GM10266 (cell line): Measurements from ENCODE around the gene CTDSPL.

Experiments used
- DNase-seq: peaks from one replicate; pipeline ENCODE4 v3.0.0; 2012; ENCODE audit errors: extremely low spot score
- TF ChIP-seq, protein P1 (sequence below): IDR thresholded peaks from 2 replicates; pipeline ENCODE4 v1.5.1; 2012; ENCODE audit warnings: mild to moderate bottlenecking, low read depth; ENCODE audit not compliant: control insufficient read depth, insufficient read depth; ENCODE audit errors: missing control alignments

CTDSPL gene

GRCh38 chr3:38002291-38002876, 140.7 kb downstream of the CTDSPL start:
- TF ChIP-seq, protein P1, sequence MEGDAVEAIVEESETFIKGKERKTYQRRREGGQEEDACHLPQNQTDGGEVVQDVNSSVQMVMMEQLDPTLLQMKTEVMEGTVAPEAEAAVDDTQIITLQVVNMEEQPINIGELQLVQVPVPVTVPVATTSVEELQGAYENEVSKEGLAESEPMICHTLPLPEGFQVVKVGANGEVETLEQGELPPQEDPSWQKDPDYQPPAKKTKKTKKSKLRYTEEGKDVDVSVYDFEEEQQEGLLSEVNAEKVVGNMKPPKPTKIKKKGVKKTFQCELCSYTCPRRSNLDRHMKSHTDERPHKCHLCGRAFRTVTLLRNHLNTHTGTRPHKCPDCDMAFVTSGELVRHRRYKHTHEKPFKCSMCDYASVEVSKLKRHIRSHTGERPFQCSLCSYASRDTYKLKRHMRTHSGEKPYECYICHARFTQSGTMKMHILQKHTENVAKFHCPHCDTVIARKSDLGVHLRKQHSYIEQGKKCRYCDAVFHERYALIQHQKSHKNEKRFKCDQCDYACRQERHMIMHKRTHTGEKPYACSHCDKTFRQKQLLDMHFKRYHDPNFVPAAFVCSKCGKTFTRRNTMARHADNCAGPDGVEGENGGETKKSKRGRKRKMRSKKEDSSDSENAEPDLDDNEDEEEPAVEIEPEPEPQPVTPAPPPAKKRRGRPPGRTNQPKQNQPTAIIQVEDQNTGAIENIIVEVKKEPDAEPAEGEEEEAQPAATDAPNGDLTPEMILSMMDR = no peak
- DNase-seq = no peak

DNA sequence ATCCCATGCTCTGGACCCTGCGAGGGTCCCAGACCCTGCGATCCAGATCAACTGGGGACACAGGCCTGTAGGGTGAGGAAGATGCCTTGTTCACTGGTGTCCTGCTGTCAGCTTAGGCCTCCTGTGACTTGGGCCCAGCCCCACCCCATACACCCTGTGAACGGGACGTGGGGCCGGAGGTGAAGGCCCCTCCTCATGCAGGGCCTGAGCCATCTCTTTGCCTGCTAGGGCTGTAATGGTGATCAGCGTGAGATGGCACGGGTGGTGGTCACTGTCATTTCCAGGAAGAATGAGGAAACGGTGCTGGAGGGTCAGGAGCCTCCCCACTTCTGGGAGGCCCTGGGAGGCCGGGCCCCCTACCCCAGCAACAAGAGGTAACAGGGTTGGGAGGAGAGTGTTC, 141.3 kb downstream of the CTDSPL start:
- no peak for DNase-seq
- TF ChIP-seq, protein P1 = no peak

GRCh38 chr3:38003371-38003816, 141.7 kb downstream of the CTDSPL start:
- DNase-seq = peak; percentile 74

GRCh38 chr3:38003817-38004414, 142.2 kb downstream of the CTDSPL start:
- no peak for DNase-seq
- TF ChIP-seq, protein P1 = peak; percentile 9

More at GRCh38 chr3:38003371-38003816, 141.7 kb downstream of the CTDSPL start:
- TF ChIP-seq, protein P1 = peak; percentile 84

DNA sequence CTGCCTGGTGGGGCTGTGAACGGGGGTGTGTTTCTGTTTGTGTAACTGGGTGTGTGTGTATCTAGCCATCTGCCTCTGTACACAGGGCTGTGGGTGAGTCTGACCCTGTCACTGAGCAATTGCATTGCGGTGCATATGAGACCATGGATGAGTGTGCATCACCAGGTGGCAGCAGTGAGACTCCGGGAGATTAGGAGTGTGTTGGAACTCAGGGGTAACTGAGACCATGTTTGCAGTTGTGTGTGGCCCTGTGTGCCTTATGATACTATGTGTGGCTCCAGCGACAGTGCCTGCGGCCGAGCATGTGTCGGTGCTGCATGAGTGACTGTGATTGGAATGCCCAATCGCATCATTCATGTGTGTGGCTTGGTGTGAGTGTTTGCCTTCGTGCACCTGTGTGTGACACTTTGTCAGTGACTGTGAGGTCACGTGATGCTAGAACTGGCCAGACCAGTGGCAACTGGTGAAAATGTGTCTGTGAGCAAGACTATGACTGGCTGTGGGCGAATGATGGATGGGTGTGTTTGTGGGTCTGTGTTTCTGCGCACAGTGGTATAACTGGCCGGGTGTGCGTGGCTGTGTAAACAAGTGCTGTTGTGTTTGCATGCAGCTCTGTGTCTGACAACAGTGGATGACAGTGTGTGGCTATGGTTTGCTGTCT, 142.9 kb downstream of the CTDSPL start:
- TF ChIP-seq, protein P1 = peak; percentile 62

GRCh38 chr3:38005076-38006020, 143.7 kb downstream of the CTDSPL start:
- TF ChIP-seq, protein P1 = no peak
- DNase-seq = no peak

More for the DNA sequence above, 142.9 kb downstream of the CTDSPL start:
- DNase-seq = no peak
